Thymus (tissue), 11 donors: ENCODE data around the gene DAB1. TPM values are rescaled to one million over a fixed set of nuclear protein-coding genes. Genes with fewer than 3 reads are reported as not detected.

Experiments
- DNase-seq, 9 donors: peaks; one replicate each; pipeline ENCODE4 v3.0.0-alpha.2; 2013; ENCODE audit warnings: low spot score in 9 of 9, low read depth in 6 of 9, missing footprints in 1 of 9
- H3K27ac ChIP-seq, 2 donors: one replicate each; pipeline ENCODE4 v1.5.1; 2013; ENCODE audit warnings: control low read depth in 1 of 2, low read depth in 1 of 2, low read length in 1 of 2, mild to moderate bottlenecking in 1 of 2, moderate library complexity in 1 of 2
- H3K27me3 ChIP-seq, 2 donors: one replicate each; pipeline ENCODE4 v1.5.1; 2013; ENCODE audit warnings: low read length in 1 of 2; ENCODE audit not compliant: control insufficient read depth in 2 of 2, insufficient read depth in 1 of 2
- H3K36me3 ChIP-seq, 2 donors: one replicate each; pipeline ENCODE4 v1.5.1; 2013; ENCODE audit warnings: low read length in 1 of 2, mild to moderate bottlenecking in 1 of 2, moderate library complexity in 1 of 2; ENCODE audit not compliant: control insufficient read depth in 2 of 2, insufficient read depth in 2 of 2
- H3K4me1 ChIP-seq, 2 donors: one replicate each; pipeline ENCODE4 v1.5.1; 2013; ENCODE audit warnings: low read length in 2 of 2; ENCODE audit not compliant: control insufficient read depth in 2 of 2, insufficient read depth in 2 of 2
- H3K4me3 ChIP-seq, 2 donors: one replicate each; pipeline ENCODE4 v1.5.1; 2013; ENCODE audit warnings: low read length in 2 of 2, control low read depth in 1 of 2, mild to moderate bottlenecking in 1 of 2
- H3K9me3 ChIP-seq, 2 donors: one replicate each; pipeline ENCODE4 v1.5.1; 2013; ENCODE audit warnings: low read length in 1 of 2, mild to moderate bottlenecking in 1 of 2; ENCODE audit not compliant: control insufficient read depth in 2 of 2, insufficient read depth in 1 of 2
- WGBS: extraction: QIAGEN DNeasy Blood & Tissue Kit; methylation state at CpG from one replicate; pipeline ENCODE4 v1.1.7; 2013; 5-methylcytosine and 5-hydroxymethylcytosine counted together
- polyA plus RNA-seq: library from polyadenylated mRNA; stranded (reverse); fragments of 200-250 nt; gene quantifications from one replicate; pipeline ENCODE4 v1.2.3, GENCODE V29; 2013
- total RNA-seq: library from RNA; stranded (reverse); fragments of 120-200 nt; gene quantifications from one replicate; pipeline ENCODE4 v1.2.4, GENCODE V29; 2013
- donor health status: healthy.

DAB1 gene
- total and polyA plus RNA-seq, 2 donors, result 0.09 to 0.23 TPM

DNA sequence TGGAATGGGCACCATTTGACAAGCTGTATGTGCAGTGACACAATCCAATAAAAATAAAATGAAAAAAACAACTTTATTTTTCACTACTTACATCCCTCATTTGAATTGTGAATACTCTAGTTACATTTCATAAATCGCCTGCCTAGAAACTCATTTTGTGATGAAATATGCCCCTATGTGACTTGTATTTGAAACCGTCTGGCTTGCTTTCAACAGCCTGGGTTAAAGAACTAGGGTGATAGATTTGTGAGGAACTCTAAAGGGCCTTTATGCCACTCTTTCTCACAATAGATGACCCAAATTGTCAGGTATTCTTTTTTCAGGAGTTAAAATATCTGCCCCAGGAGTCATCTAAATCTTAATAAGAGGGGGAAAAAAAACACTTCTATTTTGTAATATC lies 137.9 kb downstream of the DAB1 start:
- 91% methylated on average over 2 of the region's 2 CpGs for WGBS
- no peak for DNase-seq
- H3K36me3 ChIP-seq, result no peaks in the 10 kb centered on the region
- no peaks in the 10 kb centered on the region for H3K9me3 ChIP-seq
- no peaks in the 10 kb centered on the region for H3K27me3 ChIP-seq
- H3K4me1 ChIP-seq, result no peaks in the 10 kb centered on the region
- H3K4me3 ChIP-seq, result no peak overlapping the region
- no peak overlapping the region for H3K27ac ChIP-seq

DNA sequence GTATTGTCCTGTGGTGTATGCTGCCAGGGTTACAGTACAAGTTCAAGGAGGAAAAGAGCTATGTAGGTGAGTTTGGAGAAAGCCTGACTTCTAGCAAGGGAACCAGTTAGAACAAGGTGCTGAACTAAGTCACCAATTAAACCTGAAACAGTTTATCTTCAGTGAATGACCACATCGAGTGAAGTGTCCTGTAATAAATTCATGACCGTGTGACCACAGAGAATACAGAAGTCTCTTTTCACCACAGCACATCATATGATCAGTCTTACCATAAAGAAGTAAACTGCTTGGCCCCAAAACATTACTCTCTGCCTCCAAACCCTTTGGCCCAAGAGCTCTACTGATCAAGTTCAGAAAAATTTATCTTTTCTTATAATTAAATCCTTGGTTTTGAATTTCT lies 141.4 kb downstream of the DAB1 start:
- H3K9me3 ChIP-seq, result no peaks in the 10 kb centered on the region
- H3K27ac ChIP-seq, result no peak overlapping the region
- no peak overlapping the region for H3K4me3 ChIP-seq
- no peaks in the 10 kb centered on the region for H3K36me3 ChIP-seq
- H3K27me3 ChIP-seq, result no peaks in the 10 kb centered on the region
- H3K4me1 ChIP-seq, result no peaks in the 10 kb centered on the region
- DNase-seq, result no peak
- WGBS, result 72% methylated on average over 2 of the region's 2 CpGs

DNA sequence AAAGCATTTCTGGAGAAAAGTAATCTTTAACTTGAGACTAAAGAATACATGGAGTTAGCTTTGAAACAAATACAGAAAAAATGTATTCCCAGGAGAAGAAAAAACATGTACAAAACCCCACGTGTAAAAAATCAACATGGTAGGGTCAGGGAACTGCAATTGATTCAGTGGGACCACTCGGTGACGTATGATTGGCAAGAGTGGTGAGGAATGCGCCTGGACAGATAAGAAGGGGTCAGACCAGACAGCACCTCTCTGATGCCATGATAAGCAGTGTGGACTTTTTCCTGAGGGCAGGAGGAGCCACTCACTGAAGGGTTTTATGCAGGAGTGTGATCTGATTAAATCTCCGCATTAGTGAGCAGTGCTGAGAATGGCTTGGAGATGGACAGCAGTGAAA lies 142.5 kb downstream of the DAB1 start:
- Histone ChIP-seq H3K4me3 (no peak overlapping the region), H3K27ac (no peak overlapping the region), H3K4me1 (no peaks in the 10 kb centered on the region), H3K9me3 (no peaks in the 10 kb centered on the region), H3K36me3 (no peaks in the 10 kb centered on the region), H3K27me3 (no peaks in the 10 kb centered on the region)
- WGBS, result 94% methylated on average over 5 of the region's 5 CpGs
- DNase-seq, result no peak

DNA sequence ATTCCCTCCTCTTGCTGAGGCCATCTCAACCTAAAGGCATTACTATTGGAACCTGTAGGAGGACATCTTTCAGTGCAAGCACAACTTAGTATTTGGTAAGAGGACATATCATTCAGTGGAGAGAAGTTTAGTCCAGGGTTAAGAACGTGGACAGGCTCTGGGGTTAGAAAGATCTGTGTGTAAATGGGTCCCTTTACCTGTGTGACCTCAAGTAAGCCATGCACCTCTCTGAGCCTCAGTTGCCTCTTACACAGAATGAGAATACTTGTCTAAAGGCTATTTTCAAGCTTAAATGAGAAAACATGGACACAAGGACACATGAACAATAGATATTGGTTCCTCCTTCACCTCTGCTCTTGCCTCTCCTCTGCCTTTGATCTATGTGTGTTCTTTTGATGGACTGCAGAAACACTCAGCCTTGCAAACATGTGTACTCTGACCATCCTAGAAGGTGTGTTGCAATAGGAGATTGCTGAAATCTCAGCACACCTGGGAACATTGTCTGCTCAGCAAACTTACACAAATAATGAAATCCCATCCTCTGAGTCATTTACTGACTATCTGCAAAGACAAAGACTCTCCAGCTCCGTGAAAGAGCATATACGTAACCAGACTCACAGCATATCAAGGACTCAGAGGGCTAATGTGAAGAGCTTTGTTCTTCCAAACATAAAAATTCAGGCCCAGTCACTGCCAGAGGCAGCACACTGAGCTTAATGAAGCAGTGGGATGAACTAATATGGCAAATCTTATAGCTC lies 143.8 kb downstream of the DAB1 start:
- Histone ChIP-seq H3K4me1 (no peaks in the 10 kb centered on the region), H3K36me3 (no peaks in the 10 kb centered on the region), H3K9me3 (no peaks in the 10 kb centered on the region), H3K27ac (peak overlapping the region in 1 of 2 donors; percentile 38), H3K4me3 (no peak overlapping the region), H3K27me3 (no peaks in the 10 kb centered on the region)
- WGBS, result 81% methylated on average over 3 of the region's 3 CpGs
- peak in 1 of 9 donors; percentile 5 for DNase-seq

DNA sequence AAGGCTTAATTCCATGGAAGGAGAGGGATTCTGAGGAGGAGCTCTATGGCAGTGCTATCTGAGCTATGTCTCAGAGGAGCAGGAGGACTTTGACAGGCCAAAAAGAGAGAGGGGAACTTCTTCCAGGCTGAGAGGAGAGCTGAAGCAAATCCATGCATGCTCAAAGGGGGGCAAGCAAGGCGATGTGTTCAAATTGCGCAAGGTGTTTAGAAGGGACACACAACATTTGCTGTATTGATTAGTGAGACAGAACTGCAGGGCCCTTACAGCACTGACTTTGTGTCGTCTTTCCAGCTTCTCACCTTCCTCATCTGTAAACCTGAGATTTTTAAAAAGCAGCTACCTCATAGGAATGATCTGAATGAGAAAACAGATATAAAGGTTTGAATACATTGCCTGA lies 145.3 kb downstream of the DAB1 start:
- Histone ChIP-seq H3K27me3 (no peaks in the 10 kb centered on the region), H3K4me1 (no peaks in the 10 kb centered on the region), H3K36me3 (no peaks in the 10 kb centered on the region), H3K9me3 (no peaks in the 10 kb centered on the region), H3K4me3 (no peak overlapping the region), H3K27ac (no peak overlapping the region)
- no peak for DNase-seq
- 91% methylated on average over 3 of the region's 3 CpGs for WGBS

DNA sequence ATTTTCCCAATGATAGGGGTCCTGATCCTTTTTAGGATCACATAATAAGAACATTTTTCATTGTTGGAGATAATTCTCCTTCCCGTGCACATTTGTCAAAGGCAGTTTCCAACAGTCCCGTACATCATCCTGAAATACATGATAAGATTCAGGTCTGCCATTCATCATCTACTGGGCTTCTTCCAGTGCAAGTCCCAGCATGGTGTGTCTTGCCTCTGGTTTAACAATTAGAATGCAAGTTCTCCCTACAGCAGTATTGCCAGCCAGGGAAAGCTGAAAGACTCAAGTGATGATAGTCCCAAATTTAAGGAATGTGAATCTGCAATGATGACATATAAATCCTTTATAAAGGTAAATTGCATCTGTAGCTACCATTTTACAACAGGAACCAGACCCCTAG lies 146.2 kb downstream of the DAB1 start:
- no peaks in the 10 kb centered on the region for H3K27me3 ChIP-seq
- DNase-seq, result no peak
- no peaks in the 10 kb centered on the region for H3K36me3 ChIP-seq
- H3K9me3 ChIP-seq, result no peaks in the 10 kb centered on the region
- WGBS, result 90% methylated on average over 2 of the region's 2 CpGs
- H3K4me1 ChIP-seq, result no peaks in the 10 kb centered on the region
- no peak overlapping the region for H3K4me3 ChIP-seq
- H3K27ac ChIP-seq, result no peak overlapping the region

DNA sequence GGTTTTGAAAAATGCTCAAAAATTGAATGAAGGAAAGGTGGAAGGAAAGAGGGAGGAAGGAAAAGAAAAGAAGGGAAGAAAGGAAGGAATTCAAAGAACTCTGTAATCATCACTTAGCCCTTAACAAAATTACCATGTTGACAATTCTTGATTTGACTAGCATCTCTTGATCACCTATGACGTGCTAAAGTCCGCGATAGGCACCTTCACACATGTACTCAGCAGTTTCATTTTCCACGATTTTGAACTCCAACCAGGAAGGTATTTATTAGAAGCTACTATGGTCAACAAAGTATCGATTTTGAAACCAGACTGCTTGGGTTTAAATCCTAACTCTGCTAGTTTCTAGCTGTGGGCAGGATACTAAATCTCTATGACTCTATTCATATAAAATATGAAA lies 146.9 kb downstream of the DAB1 start:
- H3K27ac ChIP-seq, result no peak overlapping the region
- DNase-seq, result no peak
- H3K4me3 ChIP-seq, result no peak overlapping the region
- H3K27me3 ChIP-seq, result no peaks in the 10 kb centered on the region
- no peaks in the 10 kb centered on the region for H3K9me3 ChIP-seq
- 94% methylated on average over 5 of the region's 5 CpGs for WGBS
- no peaks in the 10 kb centered on the region for H3K4me1 ChIP-seq
- H3K36me3 ChIP-seq, result no peaks in the 10 kb centered on the region

DNA sequence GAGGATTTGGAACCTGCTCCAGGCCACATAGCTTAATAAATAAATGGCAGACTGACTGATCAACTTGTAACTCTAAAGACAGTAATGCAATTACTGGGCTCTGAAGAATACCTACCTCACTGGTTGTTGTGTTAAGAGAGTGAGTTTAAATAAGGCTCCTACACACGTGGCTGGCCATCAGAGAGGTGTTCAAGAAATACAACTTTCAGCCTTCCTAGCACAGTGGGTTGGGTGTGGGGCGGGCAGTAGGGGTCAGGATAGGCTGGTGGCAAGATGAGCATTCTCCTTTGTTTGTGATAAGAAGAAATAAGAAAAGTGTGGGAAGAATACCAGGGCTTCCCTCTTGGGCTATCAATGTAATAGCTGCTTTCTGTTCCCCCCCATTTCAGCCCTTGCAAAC lies 151.3 kb downstream of the DAB1 start:
- H3K27ac ChIP-seq, result no peak overlapping the region
- WGBS, result 88% methylated on average over 2 of the region's 2 CpGs
- H3K36me3 ChIP-seq, result no peaks in the 10 kb centered on the region
- no peak overlapping the region for H3K4me3 ChIP-seq
- no peaks in the 10 kb centered on the region for H3K27me3 ChIP-seq
- no peaks in the 10 kb centered on the region for H3K9me3 ChIP-seq
- DNase-seq, result no peak
- H3K4me1 ChIP-seq, result no peaks in the 10 kb centered on the region

DNA sequence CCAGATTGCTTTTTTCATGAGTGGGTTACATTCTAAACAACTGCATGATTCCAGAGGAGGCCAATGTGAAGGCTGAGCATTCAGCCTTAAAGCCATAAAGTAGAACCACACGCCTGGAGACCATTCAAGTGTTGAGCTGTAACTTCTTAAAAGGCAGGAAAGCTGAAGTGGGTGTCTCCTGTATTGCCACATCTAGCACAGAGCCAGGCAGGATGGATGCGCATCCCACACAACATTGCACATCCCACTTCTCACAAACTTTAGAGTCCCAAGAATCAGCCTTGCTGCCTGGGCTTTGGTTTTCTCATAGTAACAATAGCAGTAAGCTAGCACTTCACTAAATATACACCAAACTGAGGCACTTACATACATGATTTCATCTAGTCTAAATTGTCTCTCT lies 151.7 kb downstream of the DAB1 start:
- no peaks in the 10 kb centered on the region for H3K27me3 ChIP-seq
- H3K36me3 ChIP-seq, result no peaks in the 10 kb centered on the region
- no peak for DNase-seq
- no peak overlapping the region for H3K27ac ChIP-seq
- no peak overlapping the region for H3K4me3 ChIP-seq
- H3K9me3 ChIP-seq, result no peaks in the 10 kb centered on the region
- 89% methylated on average over 2 of the region's 2 CpGs for WGBS
- no peaks in the 10 kb centered on the region for H3K4me1 ChIP-seq
